ENCODE data around the gene GDF9.

The GDF9 gene

GRCh38 chr5:132813599-132814502, 52.4 kb downstream of the GDF9 start:
- TF ChIP-seq POLR2A (IDR thresholded peaks at IDR 0.05; ENCODE audit: low read depth, low read length), result no peak
- no peak for DNase-seq (ENCODE audit: insufficient read length, low spot score)
- no peak for FAIRE-seq

GRCh38 chr5:132812781-132813598, 53.3 kb downstream of the GDF9 start, which contains the start of gene SOWAHA:
TSS of gene SOWAHA (plus strand) at chr5:132813302. CDS start at chr5:132813622, 320 bp downstream.
- no peak for DNase-seq (ENCODE audit: insufficient read length, low spot score)
- FAIRE-seq, result no peak
- TF ChIP-seq POLR2A (IDR thresholded peaks at IDR 0.05; ENCODE audit: low read depth, low read length), result no peak

DNA sequence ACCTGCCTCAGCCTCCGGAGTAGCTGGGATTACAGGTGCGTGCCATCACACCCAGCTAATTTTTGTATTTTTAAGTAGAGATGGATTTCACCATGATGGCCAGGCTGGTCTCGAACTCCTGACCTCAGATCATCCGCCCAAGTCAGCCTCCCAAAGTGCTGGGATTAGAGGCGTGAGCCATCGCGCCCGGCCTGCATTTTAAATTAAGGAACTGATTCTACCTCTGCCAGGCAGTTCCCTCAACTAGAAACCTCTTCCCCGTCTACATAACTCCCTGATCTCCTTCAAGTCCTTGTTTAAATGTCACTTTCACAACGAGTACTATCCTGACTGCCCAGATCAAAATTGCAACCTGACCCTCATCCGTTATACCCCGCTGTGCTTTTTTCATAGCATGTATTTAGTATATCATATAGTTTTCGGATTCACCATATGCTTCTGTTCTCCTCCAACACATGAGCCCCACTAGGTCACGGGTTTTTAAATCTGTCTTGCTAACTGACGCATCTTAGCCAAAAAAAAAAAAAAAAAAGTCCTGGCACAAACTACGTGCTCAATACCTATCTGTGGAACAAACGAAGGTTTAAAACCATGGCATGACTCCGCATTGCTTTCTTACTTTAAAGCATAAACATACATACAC, 54.0 kb downstream of the GDF9 start:
- FAIRE-seq (no peak), DNase-seq (ENCODE audit: insufficient read length, low spot score) (no peak)

More for the DNA sequence above, 54.0 kb downstream of the GDF9 start:
- TF ChIP-seq POLR2A (IDR thresholded peaks at IDR 0.05; ENCODE audit: low read depth, low read length), result no peak
